LHCN-M2 (cell line): ENCODE results near the gene CAPN1. TPM values are rescaled to one million over a fixed set of nuclear protein-coding genes. Genes with fewer than 3 reads are reported as not detected.

ENCODE experiments used
- DNase-seq: peaks from one replicate; pipeline ENCODE4 v3.0.0-alpha.2; 2012; ENCODE audit warnings: low read depth
- total RNA-seq: library from RNA; depleted of rRNA; stranded (reverse); fragments of >200 nt; gene quantifications from 2 replicates; pipeline ENCODE4 v1.2.3, GENCODE V29; 2014

The CAPN1 gene
- total RNA-seq, 1 experiment from 2014 or later = 141 TPM

GRCh38 chr11:65189191-65189590 lies 7.5 kb downstream of the CAPN1 start:
- DNase-seq = no peak

GRCh38 chr11:65194564-65194963 lies 12.8 kb downstream of the CAPN1 start:
- DNase-seq = no peak

GRCh38 chr11:65204143-65204542 lies 22.4 kb downstream of the CAPN1 start:
- no peak for DNase-seq

GRCh38 chr11:65204646-65205601 lies 23.2 kb downstream of the CAPN1 start:
- peak; percentile 18 for DNase-seq

- no peak for DNase-seq
Measured at GRCh38 chr11:65205602-65205967, 23.9 kb downstream of the CAPN1 start.

- no peak for DNase-seq
Measured at GRCh38 chr11:65206441-65206841, 24.7 kb downstream of the CAPN1 start.

- DNase-seq = no peak
Measured at GRCh38 chr11:65206901-65207300, 25.2 kb downstream of the CAPN1 start.

GRCh38 chr11:65207918-65208784 lies 26.4 kb downstream of the CAPN1 start:
- no peak for DNase-seq

GRCh38 chr11:65208785-65209710 lies 27.3 kb downstream of the CAPN1 start:
- DNase-seq = no peak

GRCh38 chr11:65209711-65210360 lies 28.1 kb downstream of the CAPN1 start:
- DNase-seq = no peak

- no peak for DNase-seq
Measured at GRCh38 chr11:65210361-65210731, 28.6 kb downstream of the CAPN1 start.

GRCh38 chr11:65210748-65211147 lies 29.0 kb downstream of the CAPN1 start:
- no peak for DNase-seq

- no peak for DNase-seq
Measured at GRCh38 chr11:65211293-65212105, 29.8 kb downstream of the CAPN1 start.

GRCh38 chr11:65212226-65212801 lies 30.6 kb downstream of the CAPN1 start:
- DNase-seq = no peak

GRCh38 chr11:65213322-65214211 lies 31.8 kb downstream of the CAPN1 start:
- no peak for DNase-seq

- no peak for DNase-seq
Measured at GRCh38 chr11:65214212-65214845, 32.6 kb downstream of the CAPN1 start.

GRCh38 chr11:65215441-65216076 lies 33.8 kb downstream of the CAPN1 start:
- DNase-seq = no peak

- DNase-seq = no peak
Measured at GRCh38 chr11:65216830-65217229, 35.1 kb downstream of the CAPN1 start.
